GM23338 (cell line): ENCODE data around the gene HCFC2. TPM values are rescaled to one million over a fixed set of nuclear protein-coding genes. Genes with fewer than 3 reads are reported as not detected.

Experiments
- ATAC-seq: fragments of 200-7000 bp; cut with Tn5 transposase; 3 replicates; pipeline ENCODE4 v1.9.1; 2020
- DNase-seq: peaks from one replicate; pipeline ENCODE4 v3.0.0-alpha.2; 2015; ENCODE audit warnings: low spot score
- H2AFZ ChIP-seq: fragments of 200-600 bp; sonication (generic); 2 replicates; pipeline ENCODE4 v1.8.0; 2016; ENCODE audit warnings: antibody characterized with exemption, mild to moderate bottlenecking, moderate library complexity
- H3F3A ChIP-seq: fragments of 200-600 bp; sonication (generic); replicated peaks from 2 replicates; pipeline ENCODE4 v1.8.0; 2017; ENCODE audit warnings: antibody characterized with exemption, mixed run types, low read depth
- H3K27ac ChIP-seq: fragments of 200-600 bp; sonication (generic); 2 replicates; pipeline ENCODE4 v1.6.1; 2016; ENCODE audit warnings: low read depth
- H3K27me3 ChIP-seq: fragments of 200-600 bp; sonication (generic); 2 replicates; pipeline ENCODE4 v1.8.0; 2016; ENCODE audit warnings: mild to moderate bottlenecking, mixed run types, moderate library complexity; ENCODE audit not compliant: insufficient read depth
- H3K36me3 ChIP-seq: fragments of 200-600 bp; sonication (generic); 2 replicates; pipeline ENCODE4 v1.8.0; 2016; ENCODE audit warnings: mild to moderate bottlenecking; ENCODE audit not compliant: insufficient read depth
- H3K4me1 ChIP-seq: fragments of 200-600 bp; sonication (generic); 2 replicates; pipeline ENCODE4 v1.8.0; 2016; ENCODE audit warnings: mild to moderate bottlenecking, moderate library complexity; ENCODE audit not compliant: insufficient read depth
- H3K4me2 ChIP-seq: fragments of 200-600 bp; sonication (generic); 2 replicates; pipeline ENCODE4 v1.7.1; 2017; ENCODE audit warnings: mixed run types
- H3K4me3 ChIP-seq: fragments of 200-600 bp; sonication (generic); 2 replicates; pipeline ENCODE4 v1.6.1; 2016; ENCODE audit warnings: mixed run types
- H3K79me2 ChIP-seq: fragments of 200-600 bp; sonication (generic); replicated peaks from 2 replicates; pipeline ENCODE4 v1.8.0; 2017; ENCODE audit warnings: mild to moderate bottlenecking; ENCODE audit not compliant: insufficient read depth
- H3K9me2 ChIP-seq: fragments of 200-600 bp; sonication (generic); 2 replicates; pipeline ENCODE4 v1.8.0; 2017; ENCODE audit not compliant: insufficient read depth
- H4K20me1 ChIP-seq: fragments of 200-600 bp; sonication (generic); replicated peaks from 2 replicates; pipeline ENCODE4 v1.8.0; 2017; ENCODE audit warnings: mild to moderate bottlenecking; ENCODE audit not compliant: insufficient read depth
- H3K27ac Mint-ChIP-seq: 2 replicates; pipeline ENCODE4 v1.8.0; 2020; ENCODE audit warnings: inconsistent platforms, mild to moderate bottlenecking, moderate library complexity, mixed read lengths
- H3K27me3 Mint-ChIP-seq: 3 replicates; pipeline ENCODE4 v1.8.0; 2022; ENCODE audit warnings: low read depth, mild to moderate bottlenecking, moderate library complexity, mixed read lengths, inconsistent platforms; ENCODE audit not compliant: insufficient read depth, poor library complexity
- H3K36me3 Mint-ChIP-seq: 3 replicates; pipeline ENCODE4 v1.8.0; 2021; ENCODE audit warnings: low read depth, mild to moderate bottlenecking, inconsistent platforms, moderate library complexity, mixed read lengths
- H3K4me1 Mint-ChIP-seq: 3 replicates; pipeline ENCODE4 v1.8.0; 2020; ENCODE audit warnings: mild to moderate bottlenecking, inconsistent platforms, mixed read lengths
- H3K4me3 Mint-ChIP-seq: 3 replicates; pipeline ENCODE4 v1.8.0; 2021; ENCODE audit warnings: moderate library complexity, mild to moderate bottlenecking, inconsistent platforms, mixed read lengths
- H3K9me3 Mint-ChIP-seq: 3 replicates; pipeline ENCODE4 v1.8.0; 2020; ENCODE audit warnings: moderate library complexity, mild to moderate bottlenecking, inconsistent platforms, mixed read lengths
- CREB1 ChIP-seq: fragments of 250-450 bp; sonication (Bioruptor Pico); IDR thresholded peaks from 2 replicates; pipeline ENCODE4 v1.5.0; 2020; ENCODE audit warnings: low read depth, mild to moderate bottlenecking, moderate library complexity
- EZH2 ChIP-seq: fragments of 200-600 bp; sonication (generic); IDR thresholded peaks from one replicate; pipeline ENCODE4 v1.8.0; 2017; ENCODE audit warnings: antibody characterized with exemption, mild to moderate bottlenecking, low read depth; ENCODE audit not compliant: unreplicated experiment
- EZH2phosphoT487 ChIP-seq: fragments of 200-600 bp; sonication (generic); IDR thresholded peaks from one replicate; pipeline ENCODE4 v1.8.1; 2018; ENCODE audit warnings: antibody characterized with exemption; ENCODE audit not compliant: unreplicated experiment
- JUNB ChIP-seq: IDR thresholded peaks from one replicate; pipeline ENCODE4 v1.6.1; 2016; ENCODE audit warnings: antibody characterized with exemption; ENCODE audit not compliant: unreplicated experiment
- NANOG ChIP-seq: IDR thresholded peaks from 2 replicates; pipeline ENCODE4 v1.6.1; 2016; ENCODE audit warnings: antibody characterized with exemption, borderline replicate concordance
- POLR2AphosphoS5 ChIP-seq: IDR thresholded peaks from 2 replicates; pipeline ENCODE4 v1.6.1; 2016; ENCODE audit warnings: antibody characterized with exemption, low read depth
- STAT1 ChIP-seq: IDR thresholded peaks from one replicate; pipeline ENCODE4 v1.6.1; 2016; ENCODE audit warnings: antibody characterized with exemption; ENCODE audit not compliant: unreplicated experiment
- ZNF114 ChIP-seq: fragments of 250-450 bp; sonication (Bioruptor Pico); IDR thresholded peaks from 2 replicates; pipeline ENCODE4 v1.5.0; 2020; ENCODE audit warnings: mild to moderate bottlenecking, moderate library complexity
- ZNF331 ChIP-seq: fragments of 250-450 bp; sonication (Bioruptor Pico); IDR thresholded peaks from 2 replicates; pipeline ENCODE4 v1.5.0; 2020; ENCODE audit warnings: low read depth, mild to moderate bottlenecking, moderate library complexity
- polyA plus RNA-seq: library from polyadenylated mRNA; unstranded; fragments of >200 nt; fragmentation: Nextera tagmentation; extraction: Ambion mirVana; gene quantifications from 2 replicates; pipeline ENCODE4 v1.2.1, GENCODE V29; 2016
- total RNA-seq: library from RNA; depleted of rRNA; stranded (reverse); fragments of >200 nt; shearing (Covaris generic); gene quantifications from 2 replicates; pipeline ENCODE4 v1.2.3, GENCODE V29; 2014
- TF ChIP-seq, protein P1 (sequence below): IDR thresholded peaks from one replicate; pipeline ENCODE4 v1.6.1; 2018; ENCODE audit warnings: antibody characterized with exemption; ENCODE audit not compliant: unreplicated experiment
- TF ChIP-seq, protein P2 (sequence below): IDR thresholded peaks from 2 replicates; pipeline ENCODE4 v1.6.1; 2016; ENCODE audit warnings: antibody characterized with exemption
- TF ChIP-seq, protein P3 (sequence below): fragments of 250-450 bp; sonication (Bioruptor Pico); IDR thresholded peaks from 2 replicates; pipeline ENCODE4 v1.5.0; 2020; ENCODE audit warnings: mild to moderate bottlenecking, moderate library complexity
- TF ChIP-seq, protein P4 (sequence below), 2 experiments: fragments of 200-600 bp in 1 of 2; sonication (generic) in 1 of 2; conservative IDR thresholded peaks; 2 replicates each; pipeline versions ENCODE4 v1.5.1 to v1.6.1; 2016 to 2017; ENCODE audit warnings: antibody characterized with exemption in 2 of 2, low read depth in 2 of 2, mild to moderate bottlenecking in 2 of 2, moderate library complexity in 1 of 2

Gene HCFC2
- total and polyA plus RNA-seq, 2 experiments from 2014 or later = 1.9 to 2.5 TPM

DNA sequence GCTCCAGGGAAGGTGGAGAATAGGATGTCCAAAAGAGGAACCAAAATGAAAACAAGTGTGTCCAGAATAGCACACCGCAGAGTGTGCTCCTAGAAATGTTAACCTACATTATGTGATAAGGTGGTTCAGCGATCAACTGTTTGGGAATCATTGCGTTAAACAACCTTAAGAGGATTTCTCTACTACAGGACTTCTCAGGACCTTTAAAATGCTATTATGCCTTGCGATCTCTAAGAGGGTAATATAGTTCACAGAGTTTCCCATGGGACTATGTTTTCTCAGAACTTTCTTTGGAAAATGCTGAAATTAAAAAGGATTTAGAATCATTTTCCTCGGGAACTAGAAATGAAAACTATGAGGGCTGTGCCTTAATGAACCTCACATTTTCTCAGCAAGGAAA lies 16.2 kb upstream of the HCFC2 start:
- TF ChIP-seq POLR2AphosphoS5 (no peak), EZH2phosphoT487 (no peak), ZNF331 (no peak), STAT1 (no peak), ZNF114 (CRISPR knock-in tag) (no peak), EZH2 (no peak), NANOG (no peak), JUNB (no peak), CREB1 (no peak)
- TF ChIP-seq, protein P1, sequence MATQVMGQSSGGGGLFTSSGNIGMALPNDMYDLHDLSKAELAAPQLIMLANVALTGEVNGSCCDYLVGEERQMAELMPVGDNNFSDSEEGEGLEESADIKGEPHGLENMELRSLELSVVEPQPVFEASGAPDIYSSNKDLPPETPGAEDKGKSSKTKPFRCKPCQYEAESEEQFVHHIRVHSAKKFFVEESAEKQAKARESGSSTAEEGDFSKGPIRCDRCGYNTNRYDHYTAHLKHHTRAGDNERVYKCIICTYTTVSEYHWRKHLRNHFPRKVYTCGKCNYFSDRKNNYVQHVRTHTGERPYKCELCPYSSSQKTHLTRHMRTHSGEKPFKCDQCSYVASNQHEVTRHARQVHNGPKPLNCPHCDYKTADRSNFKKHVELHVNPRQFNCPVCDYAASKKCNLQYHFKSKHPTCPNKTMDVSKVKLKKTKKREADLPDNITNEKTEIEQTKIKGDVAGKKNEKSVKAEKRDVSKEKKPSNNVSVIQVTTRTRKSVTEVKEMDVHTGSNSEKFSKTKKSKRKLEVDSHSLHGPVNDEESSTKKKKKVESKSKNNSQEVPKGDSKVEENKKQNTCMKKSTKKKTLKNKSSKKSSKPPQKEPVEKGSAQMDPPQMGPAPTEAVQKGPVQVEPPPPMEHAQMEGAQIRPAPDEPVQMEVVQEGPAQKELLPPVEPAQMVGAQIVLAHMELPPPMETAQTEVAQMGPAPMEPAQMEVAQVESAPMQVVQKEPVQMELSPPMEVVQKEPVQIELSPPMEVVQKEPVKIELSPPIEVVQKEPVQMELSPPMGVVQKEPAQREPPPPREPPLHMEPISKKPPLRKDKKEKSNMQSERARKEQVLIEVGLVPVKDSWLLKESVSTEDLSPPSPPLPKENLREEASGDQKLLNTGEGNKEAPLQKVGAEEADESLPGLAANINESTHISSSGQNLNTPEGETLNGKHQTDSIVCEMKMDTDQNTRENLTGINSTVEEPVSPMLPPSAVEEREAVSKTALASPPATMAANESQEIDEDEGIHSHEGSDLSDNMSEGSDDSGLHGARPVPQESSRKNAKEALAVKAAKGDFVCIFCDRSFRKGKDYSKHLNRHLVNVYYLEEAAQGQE = no peak
- TF ChIP-seq, protein P2, sequence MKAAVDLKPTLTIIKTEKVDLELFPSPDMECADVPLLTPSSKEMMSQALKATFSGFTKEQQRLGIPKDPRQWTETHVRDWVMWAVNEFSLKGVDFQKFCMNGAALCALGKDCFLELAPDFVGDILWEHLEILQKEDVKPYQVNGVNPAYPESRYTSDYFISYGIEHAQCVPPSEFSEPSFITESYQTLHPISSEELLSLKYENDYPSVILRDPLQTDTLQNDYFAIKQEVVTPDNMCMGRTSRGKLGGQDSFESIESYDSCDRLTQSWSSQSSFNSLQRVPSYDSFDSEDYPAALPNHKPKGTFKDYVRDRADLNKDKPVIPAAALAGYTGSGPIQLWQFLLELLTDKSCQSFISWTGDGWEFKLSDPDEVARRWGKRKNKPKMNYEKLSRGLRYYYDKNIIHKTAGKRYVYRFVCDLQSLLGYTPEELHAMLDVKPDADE = no peak
- TF ChIP-seq, protein P3, sequence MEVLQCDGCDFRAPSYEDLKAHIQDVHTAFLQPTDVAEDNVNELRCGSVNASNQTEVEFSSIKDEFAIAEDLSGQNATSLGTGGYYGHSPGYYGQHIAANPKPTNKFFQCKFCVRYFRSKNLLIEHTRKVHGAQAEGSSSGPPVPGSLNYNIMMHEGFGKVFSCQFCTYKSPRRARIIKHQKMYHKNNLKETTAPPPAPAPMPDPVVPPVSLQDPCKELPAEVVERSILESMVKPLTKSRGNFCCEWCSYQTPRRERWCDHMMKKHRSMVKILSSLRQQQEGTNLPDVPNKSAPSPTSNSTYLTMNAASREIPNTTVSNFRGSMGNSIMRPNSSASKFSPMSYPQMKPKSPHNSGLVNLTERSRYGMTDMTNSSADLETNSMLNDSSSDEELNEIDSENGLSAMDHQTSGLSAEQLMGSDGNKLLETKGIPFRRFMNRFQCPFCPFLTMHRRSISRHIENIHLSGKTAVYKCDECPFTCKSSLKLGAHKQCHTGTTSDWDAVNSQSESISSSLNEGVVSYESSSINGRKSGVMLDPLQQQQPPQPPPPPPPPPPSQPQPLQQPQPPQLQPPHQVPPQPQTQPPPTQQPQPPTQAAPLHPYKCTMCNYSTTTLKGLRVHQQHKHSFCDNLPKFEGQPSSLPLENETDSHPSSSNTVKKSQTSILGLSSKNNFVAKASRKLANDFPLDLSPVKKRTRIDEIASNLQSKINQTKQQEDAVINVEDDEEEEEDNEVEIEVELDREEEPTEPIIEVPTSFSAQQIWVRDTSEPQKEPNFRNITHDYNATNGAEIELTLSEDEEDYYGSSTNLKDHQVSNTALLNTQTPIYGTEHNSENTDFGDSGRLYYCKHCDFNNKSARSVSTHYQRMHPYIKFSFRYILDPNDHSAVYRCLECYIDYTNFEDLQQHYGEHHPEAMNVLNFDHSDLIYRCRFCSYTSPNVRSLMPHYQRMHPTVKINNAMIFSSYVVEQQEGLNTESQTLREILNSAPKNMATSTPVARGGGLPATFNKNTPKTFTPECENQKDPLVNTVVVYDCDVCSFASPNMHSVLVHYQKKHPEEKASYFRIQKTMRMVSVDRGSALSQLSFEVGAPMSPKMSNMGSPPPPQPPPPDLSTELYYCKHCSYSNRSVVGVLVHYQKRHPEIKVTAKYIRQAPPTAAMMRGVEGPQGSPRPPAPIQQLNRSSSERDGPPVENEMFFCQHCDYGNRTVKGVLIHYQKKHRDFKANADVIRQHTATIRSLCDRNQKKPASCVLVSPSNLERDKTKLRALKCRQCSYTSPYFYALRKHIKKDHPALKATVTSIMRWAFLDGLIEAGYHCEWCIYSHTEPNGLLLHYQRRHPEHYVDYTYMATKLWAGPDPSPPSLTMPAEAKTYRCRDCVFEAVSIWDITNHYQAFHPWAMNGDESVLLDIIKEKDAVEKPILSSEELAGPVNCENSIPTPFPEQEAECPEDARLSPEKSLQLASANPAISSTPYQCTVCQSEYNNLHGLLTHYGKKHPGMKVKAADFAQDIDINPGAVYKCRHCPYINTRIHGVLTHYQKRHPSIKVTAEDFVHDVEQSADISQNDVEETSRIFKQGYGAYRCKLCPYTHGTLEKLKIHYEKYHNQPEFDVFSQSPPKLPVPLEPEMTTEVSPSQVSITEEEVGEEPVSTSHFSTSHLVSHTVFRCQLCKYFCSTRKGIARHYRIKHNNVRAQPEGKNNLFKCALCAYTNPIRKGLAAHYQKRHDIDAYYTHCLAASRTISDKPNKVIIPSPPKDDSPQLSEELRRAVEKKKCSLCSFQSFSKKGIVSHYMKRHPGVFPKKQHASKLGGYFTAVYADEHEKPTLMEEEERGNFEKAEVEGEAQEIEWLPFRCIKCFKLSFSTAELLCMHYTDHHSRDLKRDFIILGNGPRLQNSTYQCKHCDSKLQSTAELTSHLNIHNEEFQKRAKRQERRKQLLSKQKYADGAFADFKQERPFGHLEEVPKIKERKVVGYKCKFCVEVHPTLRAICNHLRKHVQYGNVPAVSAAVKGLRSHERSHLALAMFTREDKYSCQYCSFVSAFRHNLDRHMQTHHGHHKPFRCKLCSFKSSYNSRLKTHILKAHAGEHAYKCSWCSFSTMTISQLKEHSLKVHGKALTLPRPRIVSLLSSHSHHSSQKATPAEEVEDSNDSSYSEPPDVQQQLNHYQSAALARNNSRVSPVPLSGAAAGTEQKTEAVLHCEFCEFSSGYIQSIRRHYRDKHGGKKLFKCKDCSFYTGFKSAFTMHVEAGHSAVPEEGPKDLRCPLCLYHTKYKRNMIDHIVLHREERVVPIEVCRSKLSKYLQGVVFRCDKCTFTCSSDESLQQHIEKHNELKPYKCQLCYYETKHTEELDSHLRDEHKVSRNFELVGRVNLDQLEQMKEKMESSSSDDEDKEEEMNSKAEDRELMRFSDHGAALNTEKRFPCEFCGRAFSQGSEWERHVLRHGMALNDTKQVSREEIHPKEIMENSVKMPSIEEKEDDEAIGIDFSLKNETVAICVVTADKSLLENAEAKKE (CRISPR knock-in tag) = no peak
- TF ChIP-seq, protein P4, sequence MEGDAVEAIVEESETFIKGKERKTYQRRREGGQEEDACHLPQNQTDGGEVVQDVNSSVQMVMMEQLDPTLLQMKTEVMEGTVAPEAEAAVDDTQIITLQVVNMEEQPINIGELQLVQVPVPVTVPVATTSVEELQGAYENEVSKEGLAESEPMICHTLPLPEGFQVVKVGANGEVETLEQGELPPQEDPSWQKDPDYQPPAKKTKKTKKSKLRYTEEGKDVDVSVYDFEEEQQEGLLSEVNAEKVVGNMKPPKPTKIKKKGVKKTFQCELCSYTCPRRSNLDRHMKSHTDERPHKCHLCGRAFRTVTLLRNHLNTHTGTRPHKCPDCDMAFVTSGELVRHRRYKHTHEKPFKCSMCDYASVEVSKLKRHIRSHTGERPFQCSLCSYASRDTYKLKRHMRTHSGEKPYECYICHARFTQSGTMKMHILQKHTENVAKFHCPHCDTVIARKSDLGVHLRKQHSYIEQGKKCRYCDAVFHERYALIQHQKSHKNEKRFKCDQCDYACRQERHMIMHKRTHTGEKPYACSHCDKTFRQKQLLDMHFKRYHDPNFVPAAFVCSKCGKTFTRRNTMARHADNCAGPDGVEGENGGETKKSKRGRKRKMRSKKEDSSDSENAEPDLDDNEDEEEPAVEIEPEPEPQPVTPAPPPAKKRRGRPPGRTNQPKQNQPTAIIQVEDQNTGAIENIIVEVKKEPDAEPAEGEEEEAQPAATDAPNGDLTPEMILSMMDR (conservative IDR thresholded peaks at IDR 0.05; ENCODE audit: low read depth in 2 of 2) = no peak
- no peak for DNase-seq
- Mint-ChIP-seq H3K4me1 (peaks cover 10% of the 10 kb centered on the region; the same call in 2 of the 3 replicates), H3K9me3 (no peaks in the 10 kb centered on the region), H3K36me3 (no peaks in the 10 kb centered on the region; the same call in 2 of the 3 replicates), H3K27me3 (peaks cover 17% of the 10 kb centered on the region), H3K4me3 (peak overlapping the region; percentile 4; the same call in 1 of the 3 replicates), H3K27ac (no peak overlapping the region)
- Histone ChIP-seq H3K4me2 (no peak overlapping the region), H3K9me2 (no peaks in the 10 kb centered on the region), H3K36me3 (no peaks in the 10 kb centered on the region), H2AFZ (no peak overlapping the region), H3F3A (peaks cover 5% of the 10 kb centered on the region; the same call in 1 of the 2 replicates), H3K79me2 (no peaks in the 10 kb centered on the region), H3K4me1 (peaks cover 13% of the 10 kb centered on the region; the same call in 1 of the 2 replicates), H4K20me1 (no peaks in the 10 kb centered on the region), H3K4me3 (no peak overlapping the region), H3K27me3 (peaks cover 24% of the 10 kb centered on the region), H3K27ac (no peak overlapping the region)
- no peak for ATAC-seq
